ENCODE results near the gene UCP3.

DNA sequence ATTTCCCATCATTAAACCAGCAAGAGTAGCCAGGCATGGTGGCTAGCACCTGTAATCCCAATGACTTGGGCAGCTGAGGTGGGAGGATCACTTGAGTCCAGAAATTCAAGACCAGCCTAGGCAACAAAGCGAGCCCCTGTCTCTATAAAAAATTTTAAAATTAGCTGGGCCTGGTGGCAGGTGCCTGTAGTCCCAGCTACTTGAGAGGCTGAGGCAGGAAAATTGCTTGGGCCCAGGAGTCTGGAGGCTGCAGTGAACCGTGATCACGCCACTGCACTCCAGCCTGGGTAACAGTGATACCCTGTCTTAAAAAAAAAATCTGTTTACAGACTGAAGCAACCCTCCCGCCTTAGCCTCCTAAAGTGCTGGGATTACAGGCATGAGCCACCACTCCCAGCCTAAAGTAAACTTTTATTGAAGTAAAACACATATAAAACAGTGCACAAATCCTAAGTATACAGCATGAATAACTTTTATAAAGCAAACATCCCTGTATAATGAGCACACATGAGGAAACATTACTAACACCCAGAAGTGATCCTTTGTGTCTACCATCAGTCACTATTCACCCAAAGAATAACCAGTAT lies 12.6 kb downstream of the UCP3 start:
- TF ChIP-seq, protein P1, sequence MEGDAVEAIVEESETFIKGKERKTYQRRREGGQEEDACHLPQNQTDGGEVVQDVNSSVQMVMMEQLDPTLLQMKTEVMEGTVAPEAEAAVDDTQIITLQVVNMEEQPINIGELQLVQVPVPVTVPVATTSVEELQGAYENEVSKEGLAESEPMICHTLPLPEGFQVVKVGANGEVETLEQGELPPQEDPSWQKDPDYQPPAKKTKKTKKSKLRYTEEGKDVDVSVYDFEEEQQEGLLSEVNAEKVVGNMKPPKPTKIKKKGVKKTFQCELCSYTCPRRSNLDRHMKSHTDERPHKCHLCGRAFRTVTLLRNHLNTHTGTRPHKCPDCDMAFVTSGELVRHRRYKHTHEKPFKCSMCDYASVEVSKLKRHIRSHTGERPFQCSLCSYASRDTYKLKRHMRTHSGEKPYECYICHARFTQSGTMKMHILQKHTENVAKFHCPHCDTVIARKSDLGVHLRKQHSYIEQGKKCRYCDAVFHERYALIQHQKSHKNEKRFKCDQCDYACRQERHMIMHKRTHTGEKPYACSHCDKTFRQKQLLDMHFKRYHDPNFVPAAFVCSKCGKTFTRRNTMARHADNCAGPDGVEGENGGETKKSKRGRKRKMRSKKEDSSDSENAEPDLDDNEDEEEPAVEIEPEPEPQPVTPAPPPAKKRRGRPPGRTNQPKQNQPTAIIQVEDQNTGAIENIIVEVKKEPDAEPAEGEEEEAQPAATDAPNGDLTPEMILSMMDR (optimal IDR thresholded peaks at IDR 0.05 in 1 of 3, IDR thresholded peaks at IDR 0.05 in 1 of 3, conservative IDR thresholded peaks at IDR 0.05 in 1 of 3; ENCODE audit: extremely low read depth in 1 of 3, insufficient read depth in 2 of 3, low read length in 3 of 3), result no peak
- no peak for TF ChIP-seq EZH2 (IDR thresholded peaks at IDR 0.05; ENCODE audit: low read length)

Data from keratinocyte (primary cell).